ENCODE results near the gene STRIP2. TPM values are rescaled to one million over a fixed set of nuclear protein-coding genes. Genes with fewer than 3 reads are reported as not detected.
A peak's percentile ranks its signal among the peaks of the same experiment; 100 is the strongest.
"Not testable (repeated sequence)": the region's sequence is repeated elsewhere in the genome, so short reads cannot be mapped to it uniquely, and the experiment has no call there.

STRIP2 gene
- total RNA-seq, 1 donor from 2014 or later: 5.2 TPM

- Histone ChIP-seq H3K27ac (ENCODE audit: low read depth, low read length) (peak overlapping the region; percentile 96), H3K4me3 (ENCODE audit: low read length in 3 of 3) (peak overlapping the region in 1 of 3 donors; percentile 15), H3K9ac (ENCODE audit: low read depth in 1 of 3, low read length in 3 of 3) (no peak overlapping the region), H3K36me3 (ENCODE audit: control insufficient read depth in 3 of 3, insufficient read depth in 3 of 3, low read length in 3 of 3) (peaks cover 0 to 7% (median 0%) of the 10 kb centered on the region in 3 donors), H3K9me3 (ENCODE audit: control insufficient read depth in 3 of 3, low read length in 3 of 3) (no peaks in the 10 kb centered on the region), H3K27me3 (ENCODE audit: control insufficient read depth in 3 of 3, insufficient read depth in 3 of 3, low read length in 3 of 3) (no peaks in the 10 kb centered on the region), H3K4me1 (ENCODE audit: control insufficient read depth in 3 of 3, insufficient read depth in 3 of 3, low read length in 3 of 3) (peaks cover 10 to 25% (median 19%) of the 10 kb centered on the region in 3 donors)
Observed at GRCh38 chr7:129393255-129393654, 41.0 kb upstream of the STRIP2 start.

DNA sequence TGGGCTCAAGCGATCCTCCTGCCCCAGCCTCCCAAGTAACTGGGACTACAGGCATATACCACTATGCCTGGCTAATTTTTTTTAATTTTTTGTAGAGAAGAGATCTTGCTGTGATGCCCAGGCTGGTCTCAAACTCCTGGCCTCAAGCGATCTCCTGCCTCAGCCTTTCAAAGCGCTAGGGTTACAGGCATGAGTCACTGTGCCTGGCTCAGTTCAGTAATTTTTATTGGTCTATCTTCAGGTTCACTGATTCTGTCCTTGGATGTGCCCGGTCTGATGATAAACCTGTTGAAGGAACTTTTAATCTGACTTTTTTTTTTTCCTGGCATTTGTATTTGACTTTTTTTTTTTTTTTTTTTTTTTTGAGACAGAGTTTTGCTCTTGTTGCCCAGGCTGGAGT is 40.1 kb upstream of the STRIP2 start:
- Histone ChIP-seq H3K27ac (ENCODE audit: low read depth, low read length) (peak overlapping the region; percentile 57), H3K36me3 (ENCODE audit: control insufficient read depth in 3 of 3, insufficient read depth in 3 of 3, low read length in 3 of 3) (peaks cover 0 to 7% (median 0%) of the 10 kb centered on the region in 3 donors)

DNA sequence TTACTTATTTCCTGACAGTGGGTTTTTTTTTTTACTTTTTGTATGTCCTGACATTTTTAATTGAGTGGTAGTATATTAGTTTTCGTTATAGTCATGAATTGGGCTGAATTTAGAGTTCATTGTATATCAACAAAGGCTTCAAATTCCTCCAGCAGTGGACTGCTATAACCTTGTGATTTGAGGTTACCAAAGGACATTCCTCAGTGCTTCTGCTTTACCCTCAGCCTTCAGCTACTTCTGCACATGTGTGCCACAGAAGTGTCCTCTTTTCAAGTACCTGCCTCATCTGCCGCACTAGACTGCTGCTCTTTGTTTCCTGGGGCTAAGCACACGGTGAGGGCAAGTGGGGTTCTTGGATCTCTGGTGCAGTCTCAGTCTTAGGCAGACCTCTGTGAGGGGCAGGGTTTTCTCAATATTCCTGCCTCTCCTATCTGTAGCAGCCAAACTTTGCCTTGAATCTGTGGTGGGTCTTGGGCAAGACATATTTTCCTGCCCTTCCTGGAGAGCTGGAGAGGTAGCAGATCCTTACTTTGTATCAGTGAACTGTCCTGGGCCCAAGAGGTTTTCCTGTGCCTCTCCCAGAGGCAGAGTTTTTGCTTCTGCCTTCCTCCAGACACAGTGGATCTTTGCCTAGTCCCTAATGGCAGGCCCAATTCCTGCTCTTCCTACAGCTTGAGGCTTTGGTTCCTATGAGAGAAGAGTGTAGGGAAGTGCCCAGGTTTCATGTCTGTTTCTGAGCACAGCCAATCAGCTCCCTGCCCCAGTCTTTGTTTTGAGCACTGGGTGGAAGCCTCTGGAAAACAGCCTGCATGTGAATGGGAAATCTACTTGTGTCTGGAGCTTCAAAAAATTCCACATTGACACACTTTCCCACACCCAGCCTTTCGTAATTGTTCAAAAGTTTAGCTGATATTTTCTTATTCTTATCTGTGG is 39.0 kb upstream of the STRIP2 start:
- Histone ChIP-seq H3K36me3 (ENCODE audit: control insufficient read depth in 3 of 3, insufficient read depth in 3 of 3, low read length in 3 of 3) (peaks cover 0 to 5% (median 0%) of the 10 kb centered on the region in 3 donors), H3K4me1 (ENCODE audit: control insufficient read depth in 3 of 3, insufficient read depth in 3 of 3, low read length in 3 of 3) (peaks cover 10 to 22% (median 19%) of the 10 kb centered on the region in 3 donors), H3K27ac (ENCODE audit: low read depth, low read length) (peak overlapping the region; percentile 52), H3K9ac (ENCODE audit: low read depth in 1 of 3, low read length in 3 of 3) (no peak overlapping the region), H3K4me3 (ENCODE audit: low read length in 3 of 3) (no peak overlapping the region), H3K27me3 (ENCODE audit: control insufficient read depth in 3 of 3, insufficient read depth in 3 of 3, low read length in 3 of 3) (no peaks in the 10 kb centered on the region), H3K9me3 (ENCODE audit: control insufficient read depth in 3 of 3, low read length in 3 of 3) (no peaks in the 10 kb centered on the region)

More for the DNA sequence above, 40.1 kb upstream of the STRIP2 start:
- H3K4me3 ChIP-seq (ENCODE audit: low read length in 3 of 3): no peak overlapping the region
- H3K9ac ChIP-seq (ENCODE audit: low read depth in 1 of 3, low read length in 3 of 3): no peak overlapping the region
- no peaks in the 10 kb centered on the region for H3K27me3 ChIP-seq (ENCODE audit: control insufficient read depth in 3 of 3, insufficient read depth in 3 of 3, low read length in 3 of 3)
- no peaks in the 10 kb centered on the region for H3K9me3 ChIP-seq (ENCODE audit: control insufficient read depth in 3 of 3, low read length in 3 of 3)
- peaks cover 10 to 25% (median 19%) of the 10 kb centered on the region in 3 donors for H3K4me1 ChIP-seq (ENCODE audit: control insufficient read depth in 3 of 3, insufficient read depth in 3 of 3, low read length in 3 of 3)

GRCh38 chr7:129401228-129401966 is 32.8 kb upstream of the STRIP2 start:
- Histone ChIP-seq H3K27me3 (ENCODE audit: control insufficient read depth in 3 of 3, insufficient read depth in 3 of 3, low read length in 3 of 3) (no peaks in the 10 kb centered on the region), H3K36me3 (ENCODE audit: control insufficient read depth in 3 of 3, insufficient read depth in 3 of 3, low read length in 3 of 3) (peaks cover 2 to 3% (median 3%) of the 10 kb centered on the region in 3 donors), H3K4me3 (ENCODE audit: low read length in 3 of 3) (no peak overlapping the region)

DNA sequence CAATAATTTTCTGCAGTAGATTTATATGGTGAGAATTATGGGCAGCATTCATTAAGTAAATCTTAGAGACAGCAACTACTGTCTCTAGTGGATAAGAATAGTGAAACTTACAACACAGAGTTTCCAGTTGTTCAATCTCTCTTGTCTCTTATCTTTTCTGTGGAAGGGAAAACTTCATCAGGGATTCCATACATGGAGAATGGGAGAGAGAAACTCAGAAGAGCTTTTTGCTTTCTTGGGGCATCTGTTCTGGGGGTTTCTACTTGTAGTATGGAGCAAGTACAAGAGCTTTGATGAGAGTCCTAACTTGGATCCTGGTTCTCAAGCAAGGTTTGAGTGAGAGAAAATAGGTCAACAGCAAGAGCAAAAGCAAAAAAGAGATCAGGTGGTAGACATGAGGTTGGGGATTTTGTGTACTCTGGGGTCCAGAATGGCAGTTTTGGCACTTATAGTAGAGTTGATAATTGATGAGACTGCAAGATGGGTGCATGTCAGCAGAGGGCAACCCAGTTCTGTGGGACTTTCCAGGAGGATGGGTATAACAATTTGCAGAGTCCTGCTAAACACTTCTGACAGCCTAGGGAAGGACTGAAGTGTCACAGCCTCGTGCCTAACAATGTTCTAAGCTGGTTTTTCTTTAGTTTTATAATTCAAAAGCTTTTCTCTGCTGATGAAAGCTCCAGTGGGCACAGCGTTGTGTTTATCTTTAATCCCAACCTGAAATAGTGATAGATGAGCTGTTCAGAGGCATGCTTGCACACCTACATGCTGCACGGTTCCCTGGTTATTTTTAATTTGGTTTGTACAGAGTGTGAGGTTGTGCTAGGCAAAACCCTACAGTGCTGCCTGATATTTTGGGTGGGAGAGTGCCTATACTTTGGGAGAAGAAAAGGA is 32.0 kb upstream of the STRIP2 start:
- peaks cover 15 to 24% (median 21%) of the 10 kb centered on the region in 3 donors for H3K4me1 ChIP-seq (ENCODE audit: control insufficient read depth in 3 of 3, insufficient read depth in 3 of 3, low read length in 3 of 3)
- no peaks in the 10 kb centered on the region for H3K27me3 ChIP-seq (ENCODE audit: control insufficient read depth in 3 of 3, insufficient read depth in 3 of 3, low read length in 3 of 3)
- peaks cover 2 to 5% (median 3%) of the 10 kb centered on the region in 3 donors for H3K36me3 ChIP-seq (ENCODE audit: control insufficient read depth in 3 of 3, insufficient read depth in 3 of 3, low read length in 3 of 3)
- H3K9ac ChIP-seq (ENCODE audit: low read depth in 1 of 3, low read length in 3 of 3): peak overlapping the region in 1 of 3 donors; percentile 3
- H3K4me3 ChIP-seq (ENCODE audit: low read length in 3 of 3): no peak overlapping the region
- peak overlapping the region; percentile 64 for H3K27ac ChIP-seq (ENCODE audit: low read depth, low read length)
- H3K9me3 ChIP-seq (ENCODE audit: control insufficient read depth in 3 of 3, low read length in 3 of 3): no peaks in the 10 kb centered on the region

More at GRCh38 chr7:129401228-129401966, 32.8 kb upstream of the STRIP2 start:
- H3K9me3 ChIP-seq (ENCODE audit: control insufficient read depth in 3 of 3, low read length in 3 of 3): no peaks in the 10 kb centered on the region
- peak overlapping the region; percentile 64 for H3K27ac ChIP-seq (ENCODE audit: low read depth, low read length)
- peak overlapping the region; percentile 5 to 57 (median 33) for H3K9ac ChIP-seq (ENCODE audit: low read depth in 1 of 3, low read length in 3 of 3)
- peaks cover 15 to 24% (median 21%) of the 10 kb centered on the region in 3 donors for H3K4me1 ChIP-seq (ENCODE audit: control insufficient read depth in 3 of 3, insufficient read depth in 3 of 3, low read length in 3 of 3)

- Histone ChIP-seq H3K9me3 (ENCODE audit: control insufficient read depth in 3 of 3, low read length in 3 of 3) (no peaks in the 10 kb centered on the region), H3K4me3 (ENCODE audit: low read length in 3 of 3) (no peak overlapping the region), H3K36me3 (ENCODE audit: control insufficient read depth in 3 of 3, insufficient read depth in 3 of 3, low read length in 3 of 3) (peaks cover 2 to 7% (median 6%) of the 10 kb centered on the region in 3 donors), H3K4me1 (ENCODE audit: control insufficient read depth in 3 of 3, insufficient read depth in 3 of 3, low read length in 3 of 3) (peaks cover 15 to 21% (median 19%) of the 10 kb centered on the region in 3 donors), H3K9ac (ENCODE audit: low read depth in 1 of 3, low read length in 3 of 3) (no peak overlapping the region), H3K27me3 (ENCODE audit: control insufficient read depth in 3 of 3, insufficient read depth in 3 of 3, low read length in 3 of 3) (no peaks in the 10 kb centered on the region), H3K27ac (ENCODE audit: low read depth, low read length) (no peak overlapping the region)
Observed at GRCh38 chr7:129405527-129405926, 28.7 kb upstream of the STRIP2 start.

DNA sequence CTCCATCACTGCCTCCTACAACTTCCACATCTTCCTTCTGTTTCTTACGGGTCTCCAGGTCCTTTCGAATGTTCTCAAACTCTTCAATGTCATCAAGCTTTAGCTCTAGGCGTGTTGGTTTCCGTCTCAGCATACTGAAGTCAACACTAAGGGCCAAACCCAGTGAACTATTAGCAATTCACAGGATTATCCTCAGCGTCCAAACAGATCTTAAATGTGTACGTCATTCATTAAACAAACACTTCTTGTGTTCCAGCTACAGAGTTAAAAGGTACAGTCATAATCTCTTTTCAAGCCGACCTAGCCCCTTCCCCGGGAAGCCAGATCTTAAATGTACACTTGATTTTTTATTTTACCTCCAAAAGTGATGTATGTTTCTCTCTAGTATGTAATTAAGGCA is 24.0 kb upstream of the STRIP2 start:
- not testable (repeated sequence) for H3K36me3 ChIP-seq (ENCODE audit: control insufficient read depth in 3 of 3, insufficient read depth in 3 of 3, low read length in 3 of 3); H3K27me3 ChIP-seq (ENCODE audit: control insufficient read depth in 3 of 3, insufficient read depth in 3 of 3, low read length in 3 of 3); H3K9ac ChIP-seq (ENCODE audit: low read depth in 1 of 3, low read length in 3 of 3); H3K9me3 ChIP-seq (ENCODE audit: control insufficient read depth in 3 of 3, low read length in 3 of 3); H3K4me1 ChIP-seq (ENCODE audit: control insufficient read depth in 3 of 3, insufficient read depth in 3 of 3, low read length in 3 of 3); H3K27ac ChIP-seq (ENCODE audit: low read depth, low read length); H3K4me3 ChIP-seq (ENCODE audit: low read length in 3 of 3)

DNA sequence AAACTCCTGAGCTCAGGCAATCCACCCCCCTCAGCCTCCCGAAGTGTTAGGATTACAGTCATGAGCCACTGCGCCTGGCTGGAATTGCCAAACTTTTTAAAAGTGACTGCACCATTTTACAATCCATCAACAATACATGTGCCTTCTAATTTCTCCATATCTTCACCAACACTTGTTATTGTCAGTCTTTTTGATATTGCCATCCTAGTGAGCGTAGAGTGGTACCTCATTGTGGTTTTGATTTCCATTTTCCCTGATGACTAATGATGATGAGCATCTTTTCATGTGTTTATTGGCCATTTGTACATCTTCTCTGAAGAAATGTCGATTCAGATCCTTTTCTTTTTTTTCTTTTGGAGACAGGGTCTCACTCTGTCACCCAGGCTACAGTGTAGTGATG is 21.7 kb upstream of the STRIP2 start:
- Histone ChIP-seq H3K9ac (ENCODE audit: low read depth in 1 of 3, low read length in 3 of 3) (no peak overlapping the region), H3K27ac (ENCODE audit: low read depth, low read length) (no peak overlapping the region), H3K9me3 (ENCODE audit: control insufficient read depth in 3 of 3, low read length in 3 of 3) (no peaks in the 10 kb centered on the region), H3K27me3 (ENCODE audit: control insufficient read depth in 3 of 3, insufficient read depth in 3 of 3, low read length in 3 of 3) (no peaks in the 10 kb centered on the region), H3K36me3 (ENCODE audit: control insufficient read depth in 3 of 3, insufficient read depth in 3 of 3, low read length in 3 of 3) (peaks cover 5 to 8% (median 8%) of the 10 kb centered on the region in 3 donors), H3K4me1 (ENCODE audit: control insufficient read depth in 3 of 3, insufficient read depth in 3 of 3, low read length in 3 of 3) (peaks cover 0 to 5% (median 3%) of the 10 kb centered on the region in 3 donors), H3K4me3 (ENCODE audit: low read length in 3 of 3) (no peak overlapping the region)

DNA sequence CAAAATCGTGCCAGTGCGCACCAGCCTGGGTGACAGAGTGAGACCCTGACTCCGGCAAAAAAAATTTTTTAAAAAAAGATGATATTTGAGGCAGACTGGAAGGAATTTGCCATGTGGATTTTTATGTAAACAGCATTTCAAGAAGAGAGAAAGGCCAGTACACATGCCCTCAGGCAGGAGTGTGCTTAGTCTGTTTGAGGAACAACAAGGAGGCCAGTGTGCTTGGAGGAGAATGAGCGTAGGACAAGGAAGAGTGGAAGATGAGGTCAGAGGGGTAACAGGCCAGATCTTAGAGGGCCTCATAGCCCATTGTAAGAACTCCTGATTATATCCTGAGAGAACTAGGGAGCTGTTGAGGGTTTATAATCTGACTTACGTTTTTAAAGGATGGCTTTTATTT is 17.2 kb upstream of the STRIP2 start:
- Histone ChIP-seq H3K4me1 (ENCODE audit: control insufficient read depth in 3 of 3, insufficient read depth in 3 of 3, low read length in 3 of 3) (peaks cover 2 to 5% (median 4%) of the 10 kb centered on the region in 3 donors), H3K36me3 (ENCODE audit: control insufficient read depth in 3 of 3, insufficient read depth in 3 of 3, low read length in 3 of 3) (peaks cover 3 to 6% (median 6%) of the 10 kb centered on the region in 3 donors), H3K27me3 (ENCODE audit: control insufficient read depth in 3 of 3, insufficient read depth in 3 of 3, low read length in 3 of 3) (no peaks in the 10 kb centered on the region), H3K9me3 (ENCODE audit: control insufficient read depth in 3 of 3, low read length in 3 of 3) (no peaks in the 10 kb centered on the region), H3K4me3 (ENCODE audit: low read length in 3 of 3) (no peak overlapping the region), H3K27ac (ENCODE audit: low read depth, low read length) (no peak overlapping the region), H3K9ac (ENCODE audit: low read depth in 1 of 3, low read length in 3 of 3) (no peak overlapping the region)

Measured in skeletal muscle tissue (tissue), 4 donors.